ENCODE measurements around the gene SH3BGRL2.
A peak's percentile ranks its signal among the peaks of the same experiment; 100 is the strongest.
"Not testable (repeated sequence)": the region's sequence is repeated elsewhere in the genome, so short reads cannot be mapped to it uniquely, and the experiment has no call there.

Gene SH3BGRL2

GRCh38 chr6:79650950-79651349 is 19.8 kb downstream of the SH3BGRL2 start:
- no peak for DNase-seq

- no peak for DNase-seq
These were observed 25.0 kb downstream of the SH3BGRL2 start for GRCh38 chr6:79656134-79656533.

GRCh38 chr6:79657238-79657637 is 26.1 kb downstream of the SH3BGRL2 start:
- DNase-seq, result no peak

- not testable (repeated sequence) for DNase-seq
These were observed 32.5 kb downstream of the SH3BGRL2 start for GRCh38 chr6:79663655-79664054.

- DNase-seq, result no peak
These were observed 34.8 kb downstream of the SH3BGRL2 start for GRCh38 chr6:79665725-79666551.

- no peak for DNase-seq
These were observed 35.5 kb downstream of the SH3BGRL2 start for GRCh38 chr6:79666634-79667033.

GRCh38 chr6:79668381-79668780 is 37.3 kb downstream of the SH3BGRL2 start:
- no peak for DNase-seq

GRCh38 chr6:79669766-79670165 is 38.6 kb downstream of the SH3BGRL2 start:
- DNase-seq, result no peak

- DNase-seq, result peak; percentile 98
These were observed 39.7 kb downstream of the SH3BGRL2 start for GRCh38 chr6:79670789-79671188.

GRCh38 chr6:79671600-79672266 is 40.6 kb downstream of the SH3BGRL2 start:
- DNase-seq, result peak; percentile 90

GRCh38 chr6:79672631-79673111 is 41.5 kb downstream of the SH3BGRL2 start:
- DNase-seq, result no peak

- DNase-seq, result no peak
These were observed 42.8 kb downstream of the SH3BGRL2 start for GRCh38 chr6:79673947-79674346.

GRCh38 chr6:79676785-79677736 is 45.9 kb downstream of the SH3BGRL2 start:
- DNase-seq, result no peak

- DNase-seq, result not testable (repeated sequence)
These were observed 51.6 kb downstream of the SH3BGRL2 start for GRCh38 chr6:79682682-79683081.

- DNase-seq, result no peak
These were observed 53.7 kb downstream of the SH3BGRL2 start for GRCh38 chr6:79684876-79685275.

- DNase-seq, result no peak
These were observed 55.7 kb downstream of the SH3BGRL2 start for GRCh38 chr6:79686707-79687309.

GRCh38 chr6:79687759-79688158 is 56.6 kb downstream of the SH3BGRL2 start:
- DNase-seq, result peak; percentile 53

- DNase-seq, result no peak
These were observed 63.0 kb downstream of the SH3BGRL2 start for GRCh38 chr6:79694156-79694555.

- DNase-seq, result no peak
These were observed 63.7 kb downstream of the SH3BGRL2 start for GRCh38 chr6:79694623-79695343.

- DNase-seq, result no peak
These were observed 66.3 kb downstream of the SH3BGRL2 start for GRCh38 chr6:79697430-79697829.

- no peak for DNase-seq
These were observed 68.5 kb downstream of the SH3BGRL2 start for GRCh38 chr6:79699606-79700005.

GRCh38 chr6:79702691-79703090 is 71.6 kb downstream of the SH3BGRL2 start:
- DNase-seq, result no peak
